B cell (primary cell): ENCODE data around the gene BAAT. TPM values are rescaled to one million over a fixed set of nuclear protein-coding genes. Genes with fewer than 3 reads are reported as not detected.

Experiments
- ATAC-seq: fragments of 200-7000 bp; cut with Tn5 transposase; one replicate; pipeline ENCODE4 v1.10.0; 2021; ENCODE audit warnings: low read depth, mild to moderate bottlenecking, moderate number of reproducible peaks, moderate library complexity
- CTCF ChIA-PET: fragments of 350-600 bp; sonication (Branson Sonifier 250); formaldehyde crosslinking; loops from one replicate; lab custom pipeline; 2021; ENCODE audit warnings: antibody characterized with exemption, inconsistent platforms; lab: Charles Lee
- POLR2A ChIA-PET: fragments of 350-600 bp; sonication (Branson Sonifier 250); formaldehyde crosslinking; loops from one replicate; lab custom pipeline; 2021; ENCODE audit warnings: antibody characterized with exemption; lab: Charles Lee
- DNase-seq: peaks from one replicate; pipeline ENCODE4 v3.0.0; 2013
- H2AFZ ChIP-seq: 2 replicates; pipeline ENCODE4 v1.6.1; 2012; ENCODE audit warnings: mild to moderate bottlenecking, low read depth, low read length; ENCODE audit not compliant: insufficient read depth, poor library complexity, severe bottlenecking
- H3K27ac ChIP-seq, 2 donors: 1 replicate in 1 of 2; 2 replicates in 1 of 2; pipeline ENCODE4 v1.5.1; 2012 to 2013; ENCODE audit warnings: low read length in 2 of 2, mild to moderate bottlenecking in 2 of 2, moderate library complexity in 1 of 2
- H3K27me3 ChIP-seq, 4 experiments: fragments of 200-600 bp in 1 of 4; sonication (generic) in 1 of 4; replicated peaks in 1 of 4; 1 replicate in 2 of 4; 2 replicates in 2 of 4; pipeline versions ENCODE4 v1.6.1 to v1.7.0; 2013 to 2016; ENCODE audit warnings: low read length in 3 of 4, mild to moderate bottlenecking in 2 of 4, mixed read lengths in 1 of 4, moderate library complexity in 1 of 4; ENCODE audit not compliant: insufficient read depth in 4 of 4, control insufficient read depth in 3 of 4; ENCODE audit errors: control extremely low read depth in 1 of 4
- H3K36me3 ChIP-seq, 2 experiments: replicated peaks in 1 of 2; 1 replicate in 1 of 2; 2 replicates in 1 of 2; pipeline versions ENCODE4 v1.6.1 to v1.7.1; 2013; ENCODE audit warnings: low read length in 1 of 2; ENCODE audit not compliant: insufficient read depth in 2 of 2, control insufficient read depth in 1 of 2; ENCODE audit errors: control extremely low read depth in 1 of 2, extremely low read depth in 1 of 2
- H3K4me1 ChIP-seq, 2 donors: fragments of 200-600 bp in 1 of 2; sonication (generic) in 1 of 2; 1 replicate in 1 of 2; 2 replicates in 1 of 2; pipeline versions ENCODE4 v1.5.1 to v1.6.1; 2013 to 2017; ENCODE audit warnings: low read length in 2 of 2; ENCODE audit not compliant: control insufficient read depth in 2 of 2, insufficient read depth in 2 of 2
- H3K4me2 ChIP-seq: replicated peaks from 2 replicates; pipeline ENCODE3; 2012; ENCODE audit warnings: mild to moderate bottlenecking, low read depth, low read length; ENCODE audit not compliant: poor library complexity, severe bottlenecking
- H3K4me3 ChIP-seq, 5 experiments: fragments of 200-600 bp in 1 of 5; sonication (generic) in 1 of 5; 1 replicate in 3 of 5; 2 replicates in 2 of 5; pipeline versions ENCODE4 v1.5.1 to v1.7.0; 2011 to 2016; ENCODE audit warnings: low read length in 4 of 5, mild to moderate bottlenecking in 4 of 5, low read depth in 2 of 5, control low read depth in 1 of 5, moderate library complexity in 1 of 5; ENCODE audit not compliant: insufficient read depth in 1 of 5; ENCODE audit errors: control extremely low read depth in 1 of 5, extremely low read depth in 1 of 5
- H3K79me2 ChIP-seq: fragments of 200-600 bp; sonication (generic); one replicate; pipeline ENCODE4 v1.6.0; 2016; ENCODE audit warnings: low read length; ENCODE audit not compliant: control insufficient read depth, insufficient read depth
- H3K9ac ChIP-seq: fragments of 200-600 bp; sonication (generic); 2 replicates; pipeline ENCODE4 v1.6.1; 2017; ENCODE audit warnings: mild to moderate bottlenecking, low read length, moderate library complexity
- H3K9me3 ChIP-seq, 3 donors: one replicate each; pipeline versions ENCODE4 v1.6.1 to v1.7.1; 2013; ENCODE audit warnings: low read length in 2 of 3; ENCODE audit not compliant: control insufficient read depth in 2 of 3, insufficient read depth in 1 of 3; ENCODE audit errors: control extremely low read depth in 1 of 3
- H4K20me1 ChIP-seq: 2 replicates; pipeline ENCODE4 v1.6.0; 2012; ENCODE audit warnings: mild to moderate bottlenecking, low read length; ENCODE audit not compliant: insufficient read depth, control insufficient read depth, poor library complexity, severe bottlenecking
- H3K27ac Mint-ChIP-seq: one replicate; pipeline ENCODE4 v1.8.0; 2021; ENCODE audit warnings: mixed read lengths
- H3K27me3 Mint-ChIP-seq: one replicate; pipeline ENCODE4 v1.8.0; 2021; ENCODE audit warnings: mixed read lengths
- H3K4me1 Mint-ChIP-seq: one replicate; pipeline ENCODE4 v1.8.0; 2021; ENCODE audit warnings: mixed read lengths
- H3K4me3 Mint-ChIP-seq: one replicate; pipeline ENCODE4 v1.8.0; 2021; ENCODE audit warnings: mixed read lengths
- H3K9me3 Mint-ChIP-seq: one replicate; pipeline ENCODE4 v1.8.0; 2022; ENCODE audit warnings: mixed read lengths; ENCODE audit not compliant: insufficient read depth
- EZH2 ChIP-seq: IDR thresholded peaks from 2 replicates; pipeline ENCODE4 v1.6.1; 2012; ENCODE audit warnings: borderline replicate concordance, low read depth, mild to moderate bottlenecking, moderate library complexity, low read length; ENCODE audit not compliant: insufficient read depth, poor library complexity, severe bottlenecking
- WGBS: methylation state at CpG from one replicate; pipeline ENCODE4 v1.1.5; 2013; ENCODE audit warnings: missing lambda C conversion rate; ENCODE audit not compliant: insufficient coverage; 5-methylcytosine and 5-hydroxymethylcytosine counted together
- intact Hi-C: fragments of 100-400 bp; cut with micrococcal nuclease; formaldehyde crosslinking; loops from one replicate; pipeline ENCODE4 v1.10.0; 2022
- polyA plus RNA-seq: library from polyadenylated mRNA; depleted of rRNA; stranded (reverse); fragments of >200 nt; gene quantifications from 2 replicates; pipeline ENCODE4 v1.2.3, GENCODE V29; 2012
- total RNA-seq, 2 donors: library from RNA; stranded (reverse); fragments of 120-200 nt in 1 of 2; gene quantifications; 1 replicate in 1 of 2; 2 replicates in 1 of 2; pipeline versions ENCODE4 v1.2.3 to v1.2.4, GENCODE V29; 2013 to 2022
- TF ChIP-seq, protein P1 (sequence below): fragments of 200-600 bp; IDR thresholded peaks from one replicate; pipeline ENCODE4 v1.8.0; 2022; ENCODE audit warnings: antibody characterized with exemption, mild to moderate bottlenecking

The BAAT gene
- total and polyA plus RNA-seq, 2 donors (not counting 1 experiment from before 2014, with no cell fraction given) = 0.07 TPM; not detected in 1

DNA sequence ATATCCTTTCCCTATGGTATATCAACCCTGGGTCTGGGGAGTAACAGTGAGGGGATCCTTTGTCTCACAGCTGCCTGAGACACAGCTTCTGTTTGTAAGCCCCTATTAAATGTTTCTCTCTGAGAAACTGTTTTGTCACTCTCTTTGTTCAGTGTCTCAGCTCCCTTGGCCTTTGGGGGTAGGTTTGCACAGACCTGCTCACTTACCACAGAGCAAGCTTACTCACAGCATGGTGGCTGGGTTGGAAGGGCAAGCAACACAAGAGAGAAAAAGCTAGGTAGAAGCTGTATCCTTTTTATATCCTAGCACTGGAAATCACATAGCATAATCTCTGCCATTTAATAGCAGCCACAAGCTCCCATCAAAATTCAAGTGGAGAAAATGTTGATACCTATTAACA lies 4.5 kb downstream of the BAAT start:
- H3K27ac Mint-ChIP-seq = no peak overlapping the region
- no peak for ATAC-seq
- no peak overlapping the region for H3K4me3 ChIP-seq
- H3K27me3 Mint-ChIP-seq = peaks cover 26% of the 10 kb centered on the region
- no peaks in the 10 kb centered on the region for H3K4me1 Mint-ChIP-seq
- H3K27ac ChIP-seq = no peak overlapping the region
- no peaks in the 10 kb centered on the region for H3K27me3 ChIP-seq
- ChIA-PET POLR2A (no interaction called here), CTCF (no interaction called here)
- H3K79me2 ChIP-seq = no peaks in the 10 kb centered on the region
- no peak overlapping the region for H3K4me3 Mint-ChIP-seq
- H3K36me3 ChIP-seq = no peaks in the 10 kb centered on the region
- H3K4me1 ChIP-seq = no peaks in the 10 kb centered on the region
- H4K20me1 ChIP-seq = no peaks in the 10 kb centered on the region
- H2AFZ ChIP-seq = no peak overlapping the region
- H3K9me3 ChIP-seq = peaks cover 0 to 4% (median 0%) of the 10 kb centered on the region in 3 donors
- TF ChIP-seq, protein P1, sequence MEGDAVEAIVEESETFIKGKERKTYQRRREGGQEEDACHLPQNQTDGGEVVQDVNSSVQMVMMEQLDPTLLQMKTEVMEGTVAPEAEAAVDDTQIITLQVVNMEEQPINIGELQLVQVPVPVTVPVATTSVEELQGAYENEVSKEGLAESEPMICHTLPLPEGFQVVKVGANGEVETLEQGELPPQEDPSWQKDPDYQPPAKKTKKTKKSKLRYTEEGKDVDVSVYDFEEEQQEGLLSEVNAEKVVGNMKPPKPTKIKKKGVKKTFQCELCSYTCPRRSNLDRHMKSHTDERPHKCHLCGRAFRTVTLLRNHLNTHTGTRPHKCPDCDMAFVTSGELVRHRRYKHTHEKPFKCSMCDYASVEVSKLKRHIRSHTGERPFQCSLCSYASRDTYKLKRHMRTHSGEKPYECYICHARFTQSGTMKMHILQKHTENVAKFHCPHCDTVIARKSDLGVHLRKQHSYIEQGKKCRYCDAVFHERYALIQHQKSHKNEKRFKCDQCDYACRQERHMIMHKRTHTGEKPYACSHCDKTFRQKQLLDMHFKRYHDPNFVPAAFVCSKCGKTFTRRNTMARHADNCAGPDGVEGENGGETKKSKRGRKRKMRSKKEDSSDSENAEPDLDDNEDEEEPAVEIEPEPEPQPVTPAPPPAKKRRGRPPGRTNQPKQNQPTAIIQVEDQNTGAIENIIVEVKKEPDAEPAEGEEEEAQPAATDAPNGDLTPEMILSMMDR = no peak
- TF ChIP-seq EZH2 = no peak
- DNase-seq = no peak
- H3K4me2 ChIP-seq = no peak overlapping the region
- H3K9ac ChIP-seq = no peak overlapping the region
- H3K9me3 Mint-ChIP-seq = peaks cover 7% of the 10 kb centered on the region
- intact Hi-C loops = no loop called here

DNA sequence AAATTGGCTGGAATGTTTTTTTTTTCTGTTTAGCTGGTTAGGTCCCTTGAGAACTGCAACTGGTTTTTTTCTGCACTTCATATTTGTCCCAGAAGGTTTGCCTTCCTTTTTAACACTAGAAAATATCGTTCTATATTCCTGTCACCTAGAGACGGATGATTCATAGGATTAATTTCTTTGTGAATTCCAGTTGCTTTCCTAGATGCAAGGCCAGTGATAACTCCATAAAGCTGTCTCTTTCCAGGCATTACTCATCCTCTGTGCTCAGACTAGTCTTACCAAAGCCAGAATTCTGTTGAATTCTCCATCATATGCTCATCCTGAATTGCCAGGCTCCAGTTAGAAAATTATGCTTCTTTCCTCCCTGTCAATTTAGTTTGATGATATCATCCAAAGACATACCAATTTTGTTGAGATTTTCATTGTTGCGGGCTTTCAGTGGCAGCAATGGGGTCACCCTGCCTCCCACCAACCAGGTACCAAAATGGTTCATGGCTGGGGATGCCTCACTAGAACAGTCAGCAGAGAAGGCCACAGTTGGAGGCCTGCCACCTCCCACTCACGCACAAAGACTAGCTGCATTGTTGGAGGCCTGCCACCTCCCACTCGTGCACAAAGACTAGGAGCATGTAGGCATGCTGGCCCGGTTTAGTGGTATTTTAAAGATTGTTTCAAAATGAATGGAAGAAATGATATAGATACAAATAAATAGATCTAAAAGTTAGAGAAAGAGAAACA lies 8.5 kb downstream of the BAAT start:
- Mint-ChIP-seq H3K27ac (no peak overlapping the region), H3K4me1 (no peaks in the 10 kb centered on the region), H3K9me3 (peaks cover 2% of the 10 kb centered on the region), H3K27me3 (peaks cover 38% of the 10 kb centered on the region), H3K4me3 (no peak overlapping the region)
- intact Hi-C loops = no loop called here
- H2AFZ ChIP-seq = no peak overlapping the region
- TF ChIP-seq, protein P1 = no peak
- no peak for TF ChIP-seq EZH2
- CTCF ChIA-PET = no interaction called here
- H3K27me3 ChIP-seq = no peaks in the 10 kb centered on the region
- H3K4me2 ChIP-seq = no peak overlapping the region
- DNase-seq = no peak
- H4K20me1 ChIP-seq = no peaks in the 10 kb centered on the region
- peaks cover 0 to 2% (median 0%) of the 10 kb centered on the region in 3 donors for H3K9me3 ChIP-seq
- no peak for ATAC-seq
- H3K79me2 ChIP-seq = no peaks in the 10 kb centered on the region
- WGBS = 89% methylated on average over 3 of the region's 6 CpGs
- no peak overlapping the region for H3K9ac ChIP-seq
- H3K27ac ChIP-seq = no peak overlapping the region
- no peak overlapping the region for H3K4me3 ChIP-seq
- POLR2A ChIA-PET = no interaction called here
- H3K36me3 ChIP-seq = no peaks in the 10 kb centered on the region
- H3K4me1 ChIP-seq = no peaks in the 10 kb centered on the region
